HepG2 (cell line): Measurements from ENCODE around the gene PLA2G2A. TPM values are rescaled to one million over a fixed set of nuclear protein-coding genes. Genes with fewer than 3 reads are reported as not detected.

Source experiments
- ATF3 ChIP-seq: sonication (generic); formaldehyde crosslinking; IDR thresholded peaks from 2 replicates; pipeline ENCODE4 v1.4.0; 2020; ENCODE audit warnings: missing genetic modification reagents
- BCLAF1 ChIP-seq: fragments of 450-650 bp; IDR thresholded peaks from 2 replicates; pipeline ENCODE4 v1.6.1; 2017; ENCODE audit warnings: mild to moderate bottlenecking
- GATAD2A ChIP-seq: IDR thresholded peaks from 2 replicates; pipeline ENCODE4 v1.6.1; 2016
- HOMEZ ChIP-seq: IDR thresholded peaks from 2 replicates; pipeline ENCODE4 v1.6.1; 2016; ENCODE audit warnings: low read depth
- IKZF1 ChIP-seq: fragments of 450-650 bp; IDR thresholded peaks from 2 replicates; pipeline ENCODE4 v1.7.1; 2016
- MEIS2 ChIP-seq: sonication (generic); formaldehyde crosslinking; IDR thresholded peaks from 2 replicates; pipeline ENCODE4 v1.9.0; 2021; ENCODE audit warnings: mild to moderate bottlenecking, missing genetic modification reagents
- MXI1 ChIP-seq: IDR thresholded peaks from 3 replicates; pipeline ENCODE4 v1.6.1; 2012; ENCODE audit warnings: low read depth, low read length, inconsistent platforms, borderline replicate concordance
- SMAD1 ChIP-seq: sonication (generic); formaldehyde crosslinking; IDR thresholded peaks from 2 replicates; pipeline ENCODE4 v1.4.0; 2020; ENCODE audit warnings: missing genetic modification reagents, low read depth, mild to moderate bottlenecking, borderline replicate concordance
- SOX6 ChIP-seq, 2 experiments: fragments of 450-650 bp in 1 of 2; sonication (generic) in 1 of 2; formaldehyde crosslinking in 1 of 2; IDR thresholded peaks; 2 replicates each; pipeline versions ENCODE4 v1.4.0 to v1.6.1; 2017 to 2020; ENCODE audit warnings: antibody characterized with exemption in 1 of 2, mild to moderate bottlenecking in 1 of 2, missing genetic modification reagents in 1 of 2
- SP140L ChIP-seq: sonication (generic); formaldehyde crosslinking; IDR thresholded peaks from 2 replicates; pipeline ENCODE4 v1.4.0; 2020; ENCODE audit warnings: missing genetic modification reagents, borderline replicate concordance
- SSRP1 ChIP-seq: IDR thresholded peaks from 2 replicates; pipeline ENCODE4 v1.6.1; 2016; ENCODE audit warnings: control low read depth
- TIGD3 ChIP-seq: sonication (generic); formaldehyde crosslinking; IDR thresholded peaks from 2 replicates; pipeline ENCODE4 v1.5.1; 2020; ENCODE audit warnings: mild to moderate bottlenecking, missing genetic modification reagents, borderline replicate concordance
- ZBTB39 ChIP-seq: sonication (generic); formaldehyde crosslinking; IDR thresholded peaks from 2 replicates; pipeline ENCODE4 v1.5.0; 2020; ENCODE audit warnings: missing genetic modification reagents
- ZEB1 ChIP-seq: IDR thresholded peaks from 2 replicates; pipeline ENCODE4 v1.6.1; 2012; ENCODE audit warnings: mild to moderate bottlenecking, low read depth, inconsistent platforms; ENCODE audit not compliant: insufficient replicate concordance
- ZNF543 ChIP-seq: sonication (generic); formaldehyde crosslinking; IDR thresholded peaks from 2 replicates; pipeline ENCODE4 v1.4.0; 2020; ENCODE audit warnings: mild to moderate bottlenecking, missing genetic modification reagents
- ZNF574 ChIP-seq: sonication (generic); formaldehyde crosslinking; IDR thresholded peaks from 2 replicates; pipeline ENCODE4 v1.4.0; 2020; ENCODE audit warnings: missing genetic modification reagents
- polyA plus RNA-seq, 8 experiments: library from polyadenylated mRNA; depleted of rRNA in 3 of 8; stranded (reverse) in 7 of 8; unstranded in 1 of 8; fragments of >200 nt; fragmentation: Illumina TruSeq in 4 of 8; extraction: Trizol in 4 of 8; gene quantifications; 2 replicates each; pipeline versions ENCODE4 v1.2.1 to v1.2.3, GENCODE V29; 2011 to 2016; ENCODE audit warnings: low read depth in 4 of 8, missing spikeins in 1 of 8, mixed read lengths in 1 of 8; ENCODE audit not compliant: insufficient read depth in 1 of 8
- total RNA-seq, 5 experiments: library from RNA; depleted of rRNA; stranded (reverse); fragments of >200 nt; fragmentation: Illumina TruSeq; extraction: Trizol; gene quantifications; 2 replicates each; pipeline ENCODE4 v1.2.3, GENCODE V29; 2016; ENCODE audit warnings: low read depth in 1 of 5
- TF ChIP-seq, protein P1 (sequence below): sonication (generic); formaldehyde crosslinking; IDR thresholded peaks from 2 replicates; pipeline ENCODE4 v1.4.0; 2020; ENCODE audit warnings: mild to moderate bottlenecking, missing genetic modification reagents

Gene PLA2G2A
- total and polyA plus RNA-seq, 2 of the 13 experiments (the other 11 are each of a cell fraction or from before 2014, with no cell fraction given): 0.35 to 30.3 TPM

- TF ChIP-seq TIGD3 (no peak), SP140L (CRISPR knock-in tag) (no peak), ATF3 (CRISPR knock-in tag) (peak; percentile 69; the same call in 1 of the 2 replicates), ZBTB39 (no peak), SOX6 (IDR thresholded peaks at IDR 0.05) (no peak), SOX6 (CRISPR knock-in tag; IDR thresholded peaks at IDR 0.05) (peak; percentile 72), BCLAF1 (no peak), SSRP1 (CRISPR knock-in tag) (no peak), SMAD1 (CRISPR knock-in tag) (no peak), HOMEZ (CRISPR knock-in tag) (peak; percentile 60; the same call in 1 of the 2 replicates), MXI1 (peak; percentile 24; the same call in 1 of the 3 replicates), ZNF574 (CRISPR knock-in tag) (0 out of 2 replicates have a peak, but pooled peaks have one; percentile 21), IKZF1 (no peak), MEIS2 (CRISPR knock-in tag) (no peak), ZEB1 (peak; percentile 69), ZNF543 (CRISPR knock-in tag) (no peak), GATAD2A (CRISPR knock-in tag) (peak; percentile 55; the same call in 1 of the 2 replicates)
- TF ChIP-seq, protein P1, sequence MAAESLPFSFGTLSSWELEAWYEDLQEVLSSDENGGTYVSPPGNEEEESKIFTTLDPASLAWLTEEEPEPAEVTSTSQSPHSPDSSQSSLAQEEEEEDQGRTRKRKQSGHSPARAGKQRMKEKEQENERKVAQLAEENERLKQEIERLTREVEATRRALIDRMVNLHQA: no peak
These were observed 52.9 kb downstream of the PLA2G2A start (continued) for GRCh38 chr1:19926296-19927129.
